Measurements from ENCODE around the gene GYPA.
"Not testable (repeated sequence)": the region's sequence is repeated elsewhere in the genome, so short reads cannot be mapped to it uniquely, and the experiment has no call there.

The GYPA gene

GRCh38 chr4:144141493-144141892 is 975 bp upstream of the GYPA start:
- no peak for DNase-seq
- H3K27me3 Mint-ChIP-seq: no peaks in the 10 kb centered on the region
- no peak overlapping the region for H3K27ac Mint-ChIP-seq
- H3K9me3 Mint-ChIP-seq: no peaks in the 10 kb centered on the region
- H3K4me3 Mint-ChIP-seq: no peak overlapping the region
- H3K4me1 Mint-ChIP-seq: peaks cover 0 to 2% of the 10 kb centered on the region in 2 donors
- no peak for ATAC-seq (replicated peaks)
- no peaks in the 10 kb centered on the region for H3K36me3 Mint-ChIP-seq

- not testable (repeated sequence) for H3K4me1 Mint-ChIP-seq; H3K9me3 Mint-ChIP-seq; H3K27ac Mint-ChIP-seq; DNase-seq; ATAC-seq (replicated peaks); H3K4me3 Mint-ChIP-seq; H3K27me3 Mint-ChIP-seq; H3K36me3 Mint-ChIP-seq
Observed at GRCh38 chr4:144139991-144140390, 527 bp downstream of the GYPA start.

GRCh38 chr4:144139547-144139946 is 971 bp downstream of the GYPA start:
- H3K27ac Mint-ChIP-seq; DNase-seq; H3K27me3 Mint-ChIP-seq; H3K36me3 Mint-ChIP-seq; H3K9me3 Mint-ChIP-seq; H3K4me1 Mint-ChIP-seq; ATAC-seq (replicated peaks); H3K4me3 Mint-ChIP-seq: not testable (repeated sequence)

GRCh38 chr4:144138239-144138638 is 2.3 kb downstream of the GYPA start:
- ATAC-seq (replicated peaks); H3K36me3 Mint-ChIP-seq; DNase-seq; H3K27me3 Mint-ChIP-seq; H3K9me3 Mint-ChIP-seq; H3K4me1 Mint-ChIP-seq; H3K27ac Mint-ChIP-seq; H3K4me3 Mint-ChIP-seq: not testable (repeated sequence)

- not testable (repeated sequence) for DNase-seq; ATAC-seq (replicated peaks); H3K9me3 Mint-ChIP-seq; H3K4me1 Mint-ChIP-seq; H3K36me3 Mint-ChIP-seq; H3K4me3 Mint-ChIP-seq; H3K27me3 Mint-ChIP-seq; H3K27ac Mint-ChIP-seq
Observed at GRCh38 chr4:144137137-144137931, 3.2 kb downstream of the GYPA start.

- H3K27ac Mint-ChIP-seq; ATAC-seq (replicated peaks); H3K4me3 Mint-ChIP-seq; H3K4me1 Mint-ChIP-seq; H3K27me3 Mint-ChIP-seq; H3K9me3 Mint-ChIP-seq; DNase-seq; H3K36me3 Mint-ChIP-seq: not testable (repeated sequence)
Observed at GRCh38 chr4:144136189-144136588, 4.3 kb downstream of the GYPA start.

- H3K9me3 Mint-ChIP-seq; ATAC-seq (replicated peaks); H3K36me3 Mint-ChIP-seq; H3K4me3 Mint-ChIP-seq; H3K27ac Mint-ChIP-seq; DNase-seq; H3K27me3 Mint-ChIP-seq; H3K4me1 Mint-ChIP-seq: not testable (repeated sequence)
Observed at GRCh38 chr4:144130167-144130566, 10.4 kb downstream of the GYPA start.

GRCh38 chr4:144129336-144129875 is 11.1 kb downstream of the GYPA start:
- not testable (repeated sequence) for H3K27me3 Mint-ChIP-seq; ATAC-seq (replicated peaks); H3K4me3 Mint-ChIP-seq; H3K27ac Mint-ChIP-seq; H3K9me3 Mint-ChIP-seq; DNase-seq; H3K36me3 Mint-ChIP-seq; H3K4me1 Mint-ChIP-seq

- H3K4me3 Mint-ChIP-seq; ATAC-seq (replicated peaks); H3K4me1 Mint-ChIP-seq; H3K27ac Mint-ChIP-seq; H3K36me3 Mint-ChIP-seq; DNase-seq; H3K9me3 Mint-ChIP-seq; H3K27me3 Mint-ChIP-seq: not testable (repeated sequence)
Observed at GRCh38 chr4:144128709-144129320, 11.7 kb downstream of the GYPA start.

GRCh38 chr4:144125109-144125508 is 15.4 kb downstream of the GYPA start:
- H3K27me3 Mint-ChIP-seq; DNase-seq; ATAC-seq (replicated peaks); H3K36me3 Mint-ChIP-seq; H3K9me3 Mint-ChIP-seq; H3K4me1 Mint-ChIP-seq; H3K27ac Mint-ChIP-seq; H3K4me3 Mint-ChIP-seq: not testable (repeated sequence)

- not testable (repeated sequence) for H3K9me3 Mint-ChIP-seq; H3K36me3 Mint-ChIP-seq; H3K4me1 Mint-ChIP-seq; DNase-seq; ATAC-seq (replicated peaks); H3K4me3 Mint-ChIP-seq; H3K27ac Mint-ChIP-seq; H3K27me3 Mint-ChIP-seq
Observed at GRCh38 chr4:144123982-144124635, 16.4 kb downstream of the GYPA start.

GRCh38 chr4:144123269-144123668 is 17.2 kb downstream of the GYPA start:
- not testable (repeated sequence) for H3K27me3 Mint-ChIP-seq; H3K9me3 Mint-ChIP-seq; H3K4me3 Mint-ChIP-seq; ATAC-seq (replicated peaks); DNase-seq; H3K27ac Mint-ChIP-seq; H3K36me3 Mint-ChIP-seq; H3K4me1 Mint-ChIP-seq

GRCh38 chr4:144119752-144120151 is 20.8 kb downstream of the GYPA start:
- H3K4me3 Mint-ChIP-seq; H3K36me3 Mint-ChIP-seq; H3K9me3 Mint-ChIP-seq; ATAC-seq (replicated peaks); H3K27ac Mint-ChIP-seq; DNase-seq; H3K4me1 Mint-ChIP-seq; H3K27me3 Mint-ChIP-seq: not testable (repeated sequence)

GRCh38 chr4:144115519-144115918 is 25.0 kb downstream of the GYPA start:
- Mint-ChIP-seq H3K36me3 (no peaks in the 10 kb centered on the region), H3K4me1 (peaks cover 1 to 7% of the 10 kb centered on the region in 2 donors), H3K27ac (no peak overlapping the region), H3K4me3 (no peak overlapping the region), H3K9me3 (no peaks in the 10 kb centered on the region), H3K27me3 (no peaks in the 10 kb centered on the region)
- ATAC-seq (replicated peaks): no peak
- DNase-seq: no peak

GRCh38 chr4:144113546-144113945 is 27.0 kb downstream of the GYPA start:
- H3K27ac Mint-ChIP-seq: no peak overlapping the region
- no peaks in the 10 kb centered on the region for H3K27me3 Mint-ChIP-seq
- no peaks in the 10 kb centered on the region for H3K9me3 Mint-ChIP-seq
- no peak overlapping the region for H3K4me3 Mint-ChIP-seq
- H3K4me1 Mint-ChIP-seq: peaks cover 1 to 7% of the 10 kb centered on the region in 2 donors
- no peak for DNase-seq
- ATAC-seq (replicated peaks): no peak
- H3K36me3 Mint-ChIP-seq: no peaks in the 10 kb centered on the region
